K562 (cell line): ENCODE results near the gene PPCDC. TPM values are rescaled to one million over a fixed set of nuclear protein-coding genes. Genes with fewer than 3 reads are reported as not detected.

Experiments
- ATAC-seq: fragments of 200-7000 bp; cut with Tn5 transposase; 3 replicates; pipeline ENCODE4 v1.9.1; 2020; ENCODE audit warnings: moderate library complexity
- BruUV-seq: library from RNA; stranded (reverse); fragments of 400-500 nt; replicated peaks from 2 replicates; lab custom pipeline; 2021; lab: Mats Ljungman, UMichigan
- CTCF ChIA-PET: fragments of 300-600 bp; formaldehyde crosslinking; extraction: SDS; loops from one replicate; lab custom pipeline; 2021; ENCODE audit warnings: low intra/inter-chr PET ratio; lab: Yijun Ruan, JAX
- POLR2A ChIA-PET: fragments of 300-600, 350-650 bp; sonication (Branson Sonifier 250); formaldehyde crosslinking; extraction: SDS; loops from one replicate; lab custom pipeline; 2021; ENCODE audit warnings: antibody characterized with exemption, inconsistent platforms; lab: Yijun Ruan, JAX
- DNase-seq, 4 experiments: peaks; one replicate each; pipeline versions ENCODE4 v3.0.0 to v3.0.0-alpha.2; 2011 to 2018; ENCODE audit warnings: low spot score in 3 of 4, mixed read lengths in 3 of 4; ENCODE audit errors: extremely low read depth in 1 of 4
- FAIRE-seq: peaks from 2 replicates; lab custom pipeline; 2011; peaks lifted over from hg19 to GRCh38; lab: Jason Lieb, UNC
- H2AFZ ChIP-seq: 2 replicates; pipeline ENCODE4 v1.6.0; 2011; ENCODE audit warnings: low read depth, low read length, control low read depth, inconsistent platforms
- H3K27ac ChIP-seq: fragments of 200-600 bp; 3 replicates; pipeline ENCODE4 v1.8.0; 2011; ENCODE audit warnings: low read depth, mild to moderate bottlenecking, control low read depth, inconsistent platforms, low read length, moderate library complexity, mixed read lengths; ENCODE audit errors: extremely low read depth
- H3K27me3 ChIP-seq, 2 experiments: fragments of 300-600 bp in 1 of 2; 2 replicates in 1 of 2; 3 replicates in 1 of 2; pipeline versions ENCODE4 v1.6.0 to v1.8.0; 2011; ENCODE audit warnings: inconsistent platforms in 2 of 2, low read length in 2 of 2, mild to moderate bottlenecking in 1 of 2, mixed read lengths in 1 of 2, moderate library complexity in 1 of 2; ENCODE audit not compliant: control insufficient read depth in 2 of 2, insufficient read depth in 2 of 2
- H3K36me3 ChIP-seq: fragments of 300-600 bp; 3 replicates; pipeline ENCODE4 v1.8.0; 2011; ENCODE audit warnings: mild to moderate bottlenecking, low read length, inconsistent platforms; ENCODE audit not compliant: control insufficient read depth, insufficient read depth
- H3K4me1 ChIP-seq, 2 experiments: fragments of 200-600 bp in 1 of 2; replicated peaks in 1 of 2; 2 replicates in 1 of 2; 3 replicates in 1 of 2; pipeline versions ENCODE4 v1.5.1 to v1.8.0; 2011; ENCODE audit warnings: inconsistent platforms in 2 of 2, low read length in 2 of 2, mild to moderate bottlenecking in 1 of 2, mixed read lengths in 1 of 2, moderate library complexity in 1 of 2; ENCODE audit not compliant: control insufficient read depth in 2 of 2, insufficient read depth in 2 of 2
- H3K4me2 ChIP-seq: 2 replicates; pipeline ENCODE4 v1.6.1; 2011; ENCODE audit warnings: low read length, control low read depth, inconsistent platforms, mixed read lengths; ENCODE audit not compliant: insufficient read depth
- H3K4me3 ChIP-seq: fragments of 200-600 bp; sonication (generic), shearing (Covaris generic); 2 replicates; pipeline ENCODE4 v1.5.1; 2016; ENCODE audit warnings: control low read depth, inconsistent platforms
- H3K79me2 ChIP-seq: fragments of 200-600 bp; 3 replicates; pipeline ENCODE4 v1.8.0; 2011; ENCODE audit warnings: low read length, inconsistent platforms; ENCODE audit not compliant: control insufficient read depth, insufficient read depth
- H3K9ac ChIP-seq, 2 experiments: 2 replicates each; pipeline versions ENCODE4 v1.6.0 to v1.6.1; 2011; ENCODE audit warnings: low read depth in 2 of 2, low read length in 2 of 2, control low read depth in 1 of 2, inconsistent platforms in 1 of 2, mild to moderate bottlenecking in 1 of 2, mixed read lengths in 1 of 2; ENCODE audit not compliant: insufficient read depth in 1 of 2
- H3K9me1 ChIP-seq: one replicate; pipeline ENCODE4 v1.6.0; 2011; ENCODE audit warnings: inconsistent platforms, mild to moderate bottlenecking, low read length, moderate library complexity; ENCODE audit not compliant: control insufficient read depth, insufficient read depth
- H3K9me3 ChIP-seq: replicated peaks from 2 replicates; pipeline ENCODE4 v1.5.1; 2011; ENCODE audit warnings: low read depth, low read length, inconsistent platforms; ENCODE audit not compliant: control insufficient read depth, insufficient read depth
- H4K20me1 ChIP-seq: replicated peaks from 2 replicates; pipeline ENCODE4 v1.6.1; 2011; ENCODE audit warnings: low read length, inconsistent platforms, mixed read lengths; ENCODE audit not compliant: control insufficient read depth, insufficient read depth
- CHAMP1 ChIP-seq: fragments of 450-650 bp; IDR thresholded peaks from 2 replicates; pipeline ENCODE4 v1.6.1; 2016; ENCODE audit warnings: mild to moderate bottlenecking
- HINFP ChIP-seq: fragments of 450-650 bp; conservative IDR thresholded peaks from 2 replicates; pipeline ENCODE4 v1.6.1; 2016; ENCODE audit warnings: missing genetic modification characterization, low read depth, mild to moderate bottlenecking, control low read depth, missing compliant biosample characterization
- JUND ChIP-seq, 2 experiments: IDR thresholded peaks; 2 replicates in 1 of 2; 3 replicates in 1 of 2; pipeline ENCODE4 v1.6.1; 2011; ENCODE audit warnings: borderline replicate concordance in 2 of 2, low read depth in 2 of 2, low read length in 2 of 2, improper control_type of control experiment in 1 of 2, missing biosample characterization in 1 of 2, missing genetic modification characterization in 1 of 2, missing genetic modification reagents in 1 of 2
- PTTG1 ChIP-seq: fragments of 450-650 bp; IDR thresholded peaks from 2 replicates; pipeline ENCODE4 v1.6.1; 2016; ENCODE audit warnings: low read depth, mild to moderate bottlenecking, missing genetic modification characterization, missing compliant biosample characterization
- RBM22 ChIP-seq: fragments of 200-400 bp; formaldehyde crosslinking; IDR thresholded peaks from 2 replicates; pipeline ENCODE4 v1.6.1; 2018; ENCODE audit warnings: low read length, low read depth; ENCODE audit not compliant: poor library complexity, severe bottlenecking
- SREBF1 ChIP-seq: fragments of 150-350 bp; IDR thresholded peaks from 2 replicates; pipeline ENCODE4 v1.6.1; 2014; ENCODE audit warnings: antibody characterized with exemption, low read depth, low read length, borderline replicate concordance
- SRSF1 ChIP-seq: fragments of 200-400 bp; formaldehyde crosslinking; IDR thresholded peaks from 2 replicates; pipeline ENCODE4 v1.6.1; 2017; ENCODE audit warnings: mild to moderate bottlenecking, low read depth, low read length, moderate library complexity
- ZNF75A ChIP-seq: fragments of 450-650 bp; formaldehyde crosslinking; IDR thresholded peaks from 2 replicates; pipeline ENCODE4 v1.4.0; 2020; ENCODE audit warnings: mild to moderate bottlenecking
- WGBS: fragments of 100-300 bp; shearing (Covaris generic); methylation state at CpG from one replicate; pipeline ENCODE4 v1.1.6; 2016; ENCODE audit warnings: low coverage, mixed read lengths; ENCODE audit not compliant: insufficient coverage; ENCODE audit errors: missing lambda C conversion rate; 5-methylcytosine and 5-hydroxymethylcytosine counted together
- in situ Hi-C: fragments of 300-500 bp; cut with MboI; formaldehyde crosslinking; loops from 4 replicates; pipeline ENCODE4 v1.15.0; 2018; ENCODE audit warnings: inconsistent platforms, mixed read lengths
- intact Hi-C: fragments of 100-400 bp; cut with micrococcal nuclease; formaldehyde crosslinking; loops from 2 replicates; pipeline ENCODE4 v1.14.2; 2022
- polyA plus RNA-seq, 8 experiments: library from polyadenylated mRNA; depleted of rRNA in 4 of 8; stranded (reverse) in 5 of 8; unstranded in 3 of 8; fragments of >200 nt; fragmentation: Nextera tagmentation in 2 of 8; fragmentation: Illumina TruSeq in 1 of 8; extraction: Ambion mirVana in 2 of 8; extraction: Trizol in 1 of 8; gene quantifications; 2 replicates each; pipeline versions ENCODE4 v1.2.1 to v1.2.3, GENCODE V29; 2011 to 2014; ENCODE audit warnings: inconsistent platforms in 1 of 8, missing spikeins in 1 of 8
- total RNA-seq, 7 experiments: library from RNA; depleted of rRNA in 6 of 7; stranded (reverse); fragments of >200 nt in 6 of 7; fragmentation: Illumina TruSeq in 2 of 7; extraction: Trizol in 2 of 7; gene quantifications; 2 replicates each; pipeline versions ENCODE4 v1.2.1 to v1.2.3, GENCODE V29; 2011 to 2021; ENCODE audit warnings: low replicate concordance in 1 of 7

Gene PPCDC
- total and polyA plus RNA-seq, 9 of the 15 experiments (the other 6 are each of a cell fraction or from before 2014, with no cell fraction given) = 10.9 to 53.6 (median 16.7) TPM

GRCh38 chr15:74978503-74978902, 44.9 kb upstream of the PPCDC start:
- Histone ChIP-seq H3K79me2 (no peaks in the 10 kb centered on the region), H3K9me1 (no peaks in the 10 kb centered on the region), H3K27ac (no peak overlapping the region), H4K20me1 (no peaks in the 10 kb centered on the region), H3K4me1 (no peaks in the 10 kb centered on the region), H3K4me3 (no peak overlapping the region), H3K9me3 (peaks cover 2% of the 10 kb centered on the region; the same call in 1 of the 2 replicates), H3K4me2 (no peak overlapping the region), H3K36me3 (no peaks in the 10 kb centered on the region), H3K9ac (no peak overlapping the region), H3K27me3 (peaks cover 12 to 24% of the 10 kb centered on the region in 2 experiments; a peak in 3 of 5 replicates), H2AFZ (no peak overlapping the region)
- no peak for TF ChIP-seq SRSF1
- TF ChIP-seq JUND (IDR thresholded peaks at IDR 0.05; ENCODE audit: borderline replicate concordance, low read depth, low read length) = peak; percentile 10; the same call in 1 of the 2 replicates
- no peak for TF ChIP-seq JUND (tag; IDR thresholded peaks at IDR 0.05; ENCODE audit: borderline replicate concordance, low read depth, low read length)
- ChIA-PET CTCF (no interaction called here), POLR2A (interaction anchor here (0.6 to 1.7 kb wide), 2 partner anchors 19 to 50 kb away, joined by 4 to 5 read pairs; no protein-coding TSS in a partner anchor)
- 0% methylated on average over 3 of the region's 3 CpGs for WGBS
- no TSS peak for BruUV-seq
- intact Hi-C loops (no loop called here), in situ Hi-C loops (no loop called here)
- FAIRE-seq (no peak), ATAC-seq (no peak), DNase-seq (no peak)

- WGBS = 2% methylated on average over 5 of the region's 5 CpGs
- POLR2A ChIA-PET = interaction anchor here (0.6 kb wide), 1 partner anchor 47 kb away, joined by 3 read pairs; no protein-coding TSS in a partner anchor
- TF ChIP-seq ZNF75A (no peak), RBM22 (no peak), SREBF1 (no peak), PTTG1 (no peak), CHAMP1 (no peak), HINFP (tag) (no peak)
Observed at GRCh38 chr15:74982183-74982582, 41.2 kb upstream of the PPCDC start.

More at GRCh38 chr15:74982183-74982582, 41.2 kb upstream of the PPCDC start:
- no peak overlapping the region for H3K9ac ChIP-seq
- no TSS peak for BruUV-seq
- H2AFZ ChIP-seq = no peak overlapping the region
- intact Hi-C loops = no loop called here
- DNase-seq (no peak), FAIRE-seq (no peak), ATAC-seq (no peak)
- no peaks in the 10 kb centered on the region for H4K20me1 ChIP-seq
- H3K9me3 ChIP-seq = no peaks in the 10 kb centered on the region; the same call in 1 of the 2 replicates
- CTCF ChIA-PET = interaction anchor here (0.6 kb wide), 1 partner anchor 256 kb away, joined by 4 read pairs; no protein-coding TSS in a partner anchor
- H3K36me3 ChIP-seq = no peaks in the 10 kb centered on the region
- no peak overlapping the region for H3K27ac ChIP-seq
- H3K4me3 ChIP-seq = no peak overlapping the region
- no peaks in the 10 kb centered on the region for H3K9me1 ChIP-seq
- H3K79me2 ChIP-seq = no peaks in the 10 kb centered on the region
- in situ Hi-C loops = no loop called here
- H3K27me3 ChIP-seq = peaks cover 21 to 48% of the 10 kb centered on the region in 2 experiments
- H3K4me2 ChIP-seq = no peak overlapping the region
- no peaks in the 10 kb centered on the region for H3K4me1 ChIP-seq
